ENCODE measurements around the gene ELAVL1.
"Not testable (repeated sequence)": the region's sequence is repeated elsewhere in the genome, so short reads cannot be mapped to it uniquely, and the experiment has no call there.

Gene ELAVL1

DNA sequence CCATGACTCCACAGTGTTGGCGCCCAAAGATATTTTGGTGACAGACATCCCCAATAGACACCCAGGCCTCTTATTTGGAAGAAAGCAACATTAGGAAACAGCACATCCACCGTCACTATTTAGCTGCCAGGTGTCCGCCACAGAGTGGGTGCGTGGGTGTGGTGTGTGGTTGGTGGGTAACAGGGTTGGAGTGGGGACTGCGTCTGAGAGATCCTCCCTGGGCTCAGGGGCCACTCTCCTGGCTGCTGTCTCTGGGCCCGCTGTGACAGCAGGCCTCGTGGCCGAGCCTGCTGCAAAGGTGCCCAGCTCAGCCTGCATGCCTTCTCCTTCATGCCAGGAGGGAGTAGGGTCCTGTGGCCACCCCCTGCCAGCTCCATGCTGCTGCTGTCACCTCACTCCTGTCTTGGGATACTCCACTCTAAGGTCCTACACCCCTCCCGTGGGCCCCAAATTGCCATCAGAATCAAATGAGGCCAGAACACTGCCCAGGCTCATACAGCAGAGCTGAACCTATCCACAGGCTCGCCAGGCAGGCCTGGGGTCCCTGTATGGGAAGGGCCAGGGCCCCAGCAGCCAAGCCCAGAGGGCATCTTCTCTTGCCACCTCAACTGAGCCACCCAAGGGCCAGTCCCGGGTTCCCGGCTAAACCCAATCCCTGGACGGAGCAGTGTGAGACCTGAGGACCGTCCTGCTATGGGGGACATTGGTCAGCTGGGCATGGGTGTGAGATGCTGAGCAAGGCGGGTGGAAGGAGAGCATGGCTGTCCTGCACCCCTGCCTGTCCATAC is 37.2 kb downstream of the ELAVL1 start:
- no peak for DNase-seq

DNA sequence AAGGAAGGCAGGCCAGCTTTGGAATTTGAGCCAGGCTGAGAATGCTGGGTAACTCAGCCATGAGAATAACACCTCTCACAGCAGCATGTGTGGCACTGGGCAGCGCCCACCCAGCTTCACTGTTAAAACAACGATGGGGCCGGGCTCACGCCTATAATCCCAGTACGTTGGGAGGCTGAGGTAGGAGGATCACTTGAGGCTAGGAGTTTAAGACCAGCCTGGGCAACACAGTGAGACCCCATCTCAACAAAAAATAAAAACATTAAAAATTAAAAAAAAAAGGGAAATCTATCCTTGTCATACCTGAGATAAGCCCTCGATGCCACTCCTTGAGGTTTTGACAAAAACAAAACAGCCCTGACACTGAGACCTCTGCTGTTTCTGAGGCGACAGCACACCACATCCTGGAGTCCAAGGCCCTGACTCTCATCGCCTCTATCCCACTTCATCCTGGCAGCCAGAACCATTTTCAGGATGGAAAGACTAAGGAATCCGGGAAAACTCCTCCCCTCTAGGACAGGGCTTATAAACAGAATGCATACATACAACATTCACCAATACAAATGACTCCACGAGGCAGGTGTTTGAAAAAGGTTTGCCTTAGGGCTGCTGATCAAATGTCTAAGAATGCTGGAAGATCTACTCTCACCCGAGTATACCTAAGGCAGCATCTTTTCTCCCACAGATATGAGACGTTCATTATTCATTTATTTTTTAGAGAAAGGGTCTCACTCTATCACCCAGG is 39.3 kb downstream of the ELAVL1 start:
- DNase-seq: no peak

DNA sequence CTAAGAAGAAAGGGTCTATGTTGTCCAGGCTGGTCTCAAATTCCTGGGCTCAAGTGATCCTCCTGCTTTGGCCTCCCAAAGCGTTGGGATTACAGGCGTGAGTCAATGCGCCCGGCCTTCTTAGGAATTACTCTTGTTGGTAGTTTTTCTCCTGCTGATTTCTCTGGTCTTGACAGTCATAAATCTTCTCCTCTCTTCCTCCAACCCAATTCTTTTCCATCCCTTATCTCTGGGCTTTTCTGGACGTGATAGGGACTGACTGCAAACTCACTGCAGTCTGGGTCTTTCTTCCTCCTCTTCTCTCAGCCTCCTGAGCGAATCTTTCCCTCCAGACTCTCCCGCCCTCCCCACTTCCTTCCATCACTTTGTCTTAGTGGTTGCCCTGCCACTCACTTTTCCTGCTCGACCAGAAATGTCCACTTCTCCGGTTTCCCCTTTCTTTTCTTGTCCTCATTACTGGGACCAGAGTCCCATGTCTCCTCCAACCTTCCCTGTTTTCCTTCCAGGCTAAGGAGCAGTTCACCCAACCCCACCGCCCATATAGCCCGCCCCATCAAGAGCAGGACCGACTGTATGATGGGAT is 40.1 kb downstream of the ELAVL1 start:
- no peak for DNase-seq

DNA sequence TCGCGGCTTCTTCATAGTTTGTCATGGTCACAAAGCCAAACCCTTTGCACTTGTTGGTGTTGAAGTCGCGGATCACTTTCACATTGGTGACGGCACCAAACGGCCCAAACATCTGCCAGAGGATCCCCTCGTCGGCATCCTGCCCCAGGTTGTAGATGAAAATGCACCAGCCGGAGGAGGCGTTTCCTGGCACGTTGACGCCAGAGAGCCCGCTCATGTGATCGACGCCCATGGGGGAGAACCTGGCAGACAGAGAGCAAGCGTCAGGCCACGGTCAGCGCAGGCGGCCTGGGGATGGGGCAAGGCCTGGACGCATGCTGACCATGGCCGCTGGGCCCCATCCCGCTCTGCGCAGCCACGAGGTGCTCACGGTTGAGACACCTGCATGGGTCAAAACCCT is 41.9 kb downstream of the ELAVL1 start:
- DNase-seq: no peak

DNA sequence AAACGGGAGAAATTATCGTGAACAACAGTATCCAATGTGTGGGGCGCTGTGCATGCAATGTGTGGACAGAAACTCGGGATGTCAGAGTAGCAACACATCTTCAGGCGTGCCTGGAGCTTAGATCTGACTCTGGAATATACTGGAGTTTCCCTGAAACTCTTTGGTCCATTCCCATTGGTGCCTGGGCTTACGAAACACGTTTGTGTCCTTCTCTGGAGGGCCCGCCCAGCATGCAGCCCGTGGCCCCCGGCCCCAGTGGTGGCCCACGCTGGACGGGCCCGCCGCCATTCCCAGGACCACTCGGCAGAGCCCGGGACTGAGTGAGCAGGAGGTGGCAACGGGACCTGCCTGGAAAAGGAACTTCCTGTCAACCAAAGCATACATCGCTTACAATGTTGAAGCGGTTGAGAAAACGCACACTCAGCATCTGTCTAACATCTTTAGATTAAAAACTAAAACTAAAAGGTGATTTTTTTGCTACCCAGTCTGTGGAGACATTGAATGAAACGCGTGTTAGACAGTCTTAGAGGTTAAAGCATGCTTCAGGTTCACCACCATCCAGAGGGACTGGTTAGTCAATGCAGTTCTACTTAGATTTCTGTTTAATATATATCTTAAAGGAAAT is 42.7 kb downstream of the ELAVL1 start:
- no peak for DNase-seq

DNA sequence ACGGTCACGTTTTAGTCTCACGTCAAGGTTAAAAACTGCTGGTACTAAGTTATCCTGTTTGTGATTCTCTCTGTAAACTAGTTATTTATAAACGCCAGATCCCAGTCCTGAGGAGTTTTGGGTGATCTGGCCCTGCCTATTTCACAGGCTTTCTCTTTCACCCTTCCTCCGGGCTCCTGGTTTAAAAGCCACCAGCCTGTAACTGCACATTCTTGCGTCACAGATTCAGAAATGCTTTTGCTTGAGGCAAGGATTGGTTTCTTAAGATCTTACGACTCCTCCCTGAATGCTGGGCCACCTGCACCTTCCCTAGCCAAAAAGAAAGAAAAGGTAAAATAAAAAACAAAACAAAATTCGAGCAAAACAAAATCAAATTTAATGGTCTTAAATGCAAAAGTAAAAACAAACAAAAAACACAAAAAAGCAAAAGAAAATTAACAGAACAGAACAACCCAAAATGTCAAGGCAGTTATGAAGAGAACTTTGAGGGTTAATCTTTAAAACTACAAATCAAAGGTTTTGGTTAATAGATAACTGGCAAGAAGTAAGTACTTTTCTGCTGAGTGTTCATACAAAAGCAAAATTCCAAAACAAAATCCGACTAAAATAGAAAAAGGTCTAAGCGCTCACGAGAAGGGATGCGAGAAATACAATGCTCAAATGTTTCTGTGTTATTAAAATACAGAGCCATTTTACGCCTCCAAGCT is 43.4 kb downstream of the ELAVL1 start:
- DNase-seq: no peak

DNA sequence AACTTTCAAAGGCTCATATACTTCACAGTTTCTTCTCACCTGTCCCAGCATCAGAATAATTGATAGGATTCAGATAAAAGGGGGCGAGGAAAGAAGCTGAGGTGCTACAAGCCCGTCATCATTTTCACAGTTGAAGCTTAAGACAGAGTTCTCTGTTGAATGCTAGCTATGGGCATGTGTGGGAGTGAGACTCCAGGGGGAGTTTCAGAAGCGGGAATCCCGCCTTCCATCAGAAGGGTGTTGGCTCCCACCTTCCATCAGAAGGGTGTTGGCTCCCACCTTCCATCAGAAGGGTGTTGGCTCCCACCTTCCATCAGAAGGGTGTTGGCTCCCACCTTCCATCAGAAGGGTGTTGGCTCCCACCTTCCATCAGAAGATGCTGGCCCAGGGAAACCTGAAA is 44.4 kb downstream of the ELAVL1 start:
- DNase-seq: not testable (repeated sequence)

DNA sequence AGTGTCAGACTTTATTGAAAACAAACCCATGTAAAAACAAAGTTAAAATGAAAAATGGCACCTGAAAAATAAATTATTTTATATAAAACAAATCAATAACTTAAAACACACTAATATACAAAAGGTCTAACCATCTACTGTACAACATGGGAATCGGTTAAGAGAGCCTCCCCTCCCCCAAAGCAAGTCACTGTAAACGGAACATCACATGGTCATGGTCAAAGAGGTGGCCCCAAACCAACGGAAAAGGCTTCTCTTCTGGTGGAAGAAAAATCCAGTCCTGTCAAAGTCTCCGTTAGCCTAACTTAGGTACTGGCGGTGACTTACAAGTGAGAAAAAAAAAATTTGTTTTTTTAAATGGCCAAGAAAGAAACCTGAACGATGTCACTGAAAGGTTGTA is 46.2 kb downstream of the ELAVL1 start:
- DNase-seq: no peak

DNA sequence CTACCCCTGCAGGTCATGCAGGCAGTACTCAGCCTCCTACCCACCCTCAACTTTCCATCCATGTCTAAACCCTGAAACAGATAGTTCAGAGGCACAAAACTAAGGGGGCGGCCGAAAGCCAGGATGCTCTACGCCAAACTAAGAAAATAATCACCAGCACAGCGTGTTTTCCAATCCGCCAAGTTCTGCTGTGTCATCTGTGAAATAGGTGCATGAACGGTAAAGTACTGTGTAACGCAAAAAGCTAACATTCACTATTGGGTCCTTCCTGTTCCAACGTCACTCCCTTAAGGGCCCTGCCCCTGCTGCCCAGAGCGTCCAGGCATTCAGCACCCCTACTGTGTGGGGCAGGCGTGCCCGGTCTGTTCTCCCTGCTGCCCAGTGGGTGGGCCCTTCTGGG is 49.7 kb downstream of the ELAVL1 start:
- DNase-seq: no peak

DNA sequence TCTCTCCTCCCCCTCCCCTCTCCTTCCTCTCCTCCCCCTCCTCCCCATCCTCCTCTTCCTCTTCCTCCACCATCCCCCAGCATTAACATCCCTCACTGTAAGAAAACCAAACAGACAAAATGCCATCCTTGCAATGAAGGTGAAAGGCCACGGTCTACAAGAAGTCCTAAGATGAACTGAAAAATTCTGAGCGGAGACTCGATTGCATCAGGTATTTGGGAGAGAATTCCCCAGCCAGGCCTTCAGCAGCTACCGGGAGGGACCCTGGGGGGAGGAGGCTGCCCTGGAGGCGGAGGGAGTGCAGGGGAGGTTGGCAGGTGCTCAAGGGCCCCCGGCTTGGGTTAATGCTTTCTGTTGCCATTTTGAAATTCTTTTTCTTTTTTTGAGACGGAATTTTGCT is 51.9 kb downstream of the ELAVL1 start:
- no peak for DNase-seq

DNA sequence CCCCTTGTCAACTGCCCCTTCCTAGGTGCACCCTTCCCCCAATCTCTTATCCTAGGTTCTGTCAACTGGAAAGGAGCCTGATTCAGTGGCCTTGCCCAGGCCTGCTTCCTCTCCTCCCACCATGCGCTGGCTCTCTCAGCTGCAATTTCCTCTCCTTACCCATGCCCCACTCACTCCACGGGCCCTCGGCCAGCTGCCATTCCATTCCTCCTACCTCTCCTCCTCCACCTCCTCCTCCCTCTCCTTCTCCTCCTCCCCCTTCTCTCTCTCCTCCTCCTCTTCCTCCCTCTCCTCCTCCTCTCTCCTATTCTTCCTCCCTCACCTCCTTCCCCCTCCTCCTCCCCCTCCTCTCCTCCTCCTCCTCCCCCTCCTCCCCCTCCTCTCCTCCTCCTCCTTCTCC is 52.4 kb downstream of the ELAVL1 start:
- no peak for DNase-seq

DNA sequence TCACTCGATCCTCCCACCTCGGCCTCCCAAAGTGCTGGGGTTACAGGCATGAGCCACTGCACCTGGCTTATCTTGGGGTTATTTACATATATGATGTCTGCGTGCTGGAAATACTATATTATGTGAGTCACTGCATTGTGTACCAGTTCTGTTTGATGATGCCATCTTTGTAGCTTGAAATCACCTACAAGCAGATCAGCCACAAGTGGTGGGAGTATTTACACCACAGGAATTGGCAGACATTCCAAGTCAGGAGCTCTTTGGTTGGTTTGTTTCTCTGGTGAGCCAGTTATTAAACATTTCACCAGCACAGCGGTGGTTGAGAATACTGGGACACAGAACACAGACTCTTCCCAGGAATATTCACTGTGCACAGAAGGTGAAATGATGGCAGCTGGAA is 57.5 kb downstream of the ELAVL1 start:
- DNase-seq: no peak

DNA sequence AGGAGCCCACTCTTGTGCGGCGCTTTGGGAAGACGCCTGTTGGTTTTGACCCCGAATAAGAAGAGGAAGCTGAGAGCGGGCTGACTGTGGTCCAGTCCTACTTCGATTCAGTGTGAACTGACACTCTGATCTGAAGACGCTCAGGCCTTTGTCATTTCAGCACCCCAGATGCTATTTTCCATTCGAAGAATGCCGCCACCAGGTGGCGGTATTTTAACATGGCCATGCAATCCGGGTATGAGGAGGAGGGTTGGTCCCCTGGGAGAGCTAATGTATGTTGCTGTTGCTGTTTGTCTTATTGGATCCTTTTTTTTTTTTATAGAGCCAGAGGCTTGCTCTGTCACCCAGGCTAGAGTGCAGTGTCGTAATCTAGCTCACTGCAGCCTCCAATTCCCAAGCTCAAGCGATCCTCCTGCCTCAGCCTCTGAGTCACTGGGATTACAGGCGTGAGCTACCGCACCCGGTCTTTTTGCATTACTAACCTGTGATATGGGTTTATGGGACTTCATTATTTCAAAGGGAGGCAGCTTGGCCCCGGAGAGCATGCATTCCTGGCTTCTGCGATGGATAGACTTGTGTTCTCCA is 61.2 kb downstream of the ELAVL1 start:
- peak; percentile 81 for DNase-seq

DNA sequence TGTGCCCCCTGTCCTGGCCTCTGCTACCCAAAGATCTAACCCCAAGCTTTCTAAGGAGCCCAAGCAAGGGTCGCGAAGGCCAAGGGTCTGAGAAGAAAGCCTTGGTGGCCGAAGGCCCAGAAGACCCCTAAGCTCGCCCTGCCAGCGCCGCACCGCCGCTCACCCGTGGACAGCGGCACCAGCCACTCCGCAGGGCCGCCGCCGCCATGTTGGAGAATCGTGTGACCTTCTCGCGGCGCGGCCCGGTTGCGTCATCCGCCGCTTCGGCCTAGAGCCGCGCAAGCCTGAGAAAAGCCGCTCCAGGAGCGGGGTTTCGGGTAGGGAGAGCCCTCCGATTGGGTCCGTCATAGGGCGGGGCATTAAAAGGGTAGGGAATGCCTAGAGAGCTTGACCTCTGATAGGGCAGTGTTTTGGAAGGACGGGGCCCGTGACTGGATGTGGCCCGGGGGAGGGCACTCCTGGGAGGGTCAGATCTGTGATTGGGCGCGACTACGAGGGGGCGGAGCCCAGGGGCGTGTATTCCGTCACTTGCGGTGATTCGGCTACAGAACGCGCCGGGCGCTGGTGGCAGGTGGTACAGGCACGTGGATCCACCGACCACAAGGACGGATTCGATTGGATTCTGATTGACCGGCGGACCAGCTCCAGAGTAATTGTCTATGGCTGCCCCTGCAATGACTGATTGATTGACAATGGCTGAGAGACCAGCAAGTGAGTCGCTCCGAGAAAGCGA is 61.8 kb downstream of the ELAVL1 start, which contains the start of gene TIMM44:
TSS of gene TIMM44 (minus strand) at position 223 of the 733 bp plus-strand sequence. CDS start at position 208, 15 bp downstream.
- peak; percentile 99 for DNase-seq

DNA sequence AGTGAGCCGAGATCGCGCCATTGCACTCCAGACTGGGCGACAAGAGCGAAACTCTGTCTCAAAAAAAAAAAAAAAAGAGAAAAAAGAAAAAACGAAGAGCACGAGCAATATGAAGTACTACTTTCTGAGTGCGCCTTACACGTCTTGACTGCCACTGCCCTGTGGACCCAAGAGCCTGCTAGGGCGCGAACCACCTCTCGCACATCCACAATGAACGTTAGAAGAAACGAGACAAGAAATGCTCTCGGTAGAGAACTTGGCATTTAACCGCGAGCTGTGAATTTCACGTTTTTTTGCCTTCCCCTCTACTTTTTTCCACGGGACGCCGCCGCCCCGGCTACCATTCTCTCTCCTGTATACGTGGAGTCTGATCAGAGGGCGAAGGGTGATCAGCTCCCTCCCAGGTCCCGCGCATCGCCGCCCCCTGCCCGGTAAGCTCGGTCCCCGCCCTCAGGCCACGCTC is 62.4 kb downstream of the ELAVL1 start:
- DNase-seq: no peak

DNA sequence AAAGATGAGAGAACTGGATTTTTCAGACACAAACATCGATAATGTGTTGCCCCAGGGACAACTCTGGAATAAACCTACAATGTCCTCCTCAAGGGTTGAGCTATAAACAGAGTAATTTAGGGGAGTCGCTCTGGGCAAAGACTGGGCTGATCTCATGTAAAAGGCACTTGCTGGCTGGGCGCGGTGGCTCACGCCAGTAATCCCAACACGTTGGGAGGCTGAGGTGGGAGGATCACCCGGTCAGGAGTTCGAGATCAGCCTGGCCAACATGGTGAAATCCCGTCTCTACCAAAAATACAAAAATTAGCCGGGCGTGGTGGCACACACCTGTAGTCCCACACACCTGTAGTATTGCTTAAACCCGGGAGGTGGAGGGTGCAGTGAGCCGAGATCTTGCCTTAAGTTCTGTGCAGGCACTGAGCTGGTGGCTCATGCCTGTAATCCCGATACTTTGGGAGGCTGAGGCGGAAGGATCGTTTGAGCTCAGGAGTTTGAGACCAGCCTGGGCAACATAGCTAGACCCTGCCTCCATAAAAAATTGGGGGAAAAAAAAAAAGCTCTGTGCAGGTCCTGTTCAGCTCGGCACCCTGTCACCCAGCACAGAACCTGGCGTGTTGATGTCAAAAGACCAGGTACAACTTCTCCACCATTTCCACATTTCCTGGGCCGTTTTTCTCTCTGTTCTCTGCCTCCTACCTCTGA is 63.4 kb downstream of the ELAVL1 start:
- DNase-seq: no peak

DNA sequence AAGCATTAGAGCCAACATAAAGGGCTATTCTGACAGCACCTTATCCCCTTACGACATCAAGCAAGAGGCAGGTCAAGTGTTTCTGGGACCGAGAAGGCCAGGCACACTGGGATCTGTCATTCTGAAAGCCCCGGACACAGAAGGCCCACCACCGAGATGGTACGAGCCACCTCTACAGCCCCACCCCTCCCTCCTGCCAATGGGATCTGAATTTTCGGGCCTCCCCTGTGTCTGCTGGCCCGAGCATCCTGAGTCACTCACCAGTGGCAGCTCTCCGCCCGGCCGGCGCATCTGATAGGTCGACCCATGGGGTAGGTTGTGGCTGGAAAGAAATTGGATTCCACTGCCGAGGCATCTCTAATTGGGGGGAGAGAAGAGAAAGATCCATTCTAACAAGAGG is 64.6 kb downstream of the ELAVL1 start:
- no peak for DNase-seq

DNA sequence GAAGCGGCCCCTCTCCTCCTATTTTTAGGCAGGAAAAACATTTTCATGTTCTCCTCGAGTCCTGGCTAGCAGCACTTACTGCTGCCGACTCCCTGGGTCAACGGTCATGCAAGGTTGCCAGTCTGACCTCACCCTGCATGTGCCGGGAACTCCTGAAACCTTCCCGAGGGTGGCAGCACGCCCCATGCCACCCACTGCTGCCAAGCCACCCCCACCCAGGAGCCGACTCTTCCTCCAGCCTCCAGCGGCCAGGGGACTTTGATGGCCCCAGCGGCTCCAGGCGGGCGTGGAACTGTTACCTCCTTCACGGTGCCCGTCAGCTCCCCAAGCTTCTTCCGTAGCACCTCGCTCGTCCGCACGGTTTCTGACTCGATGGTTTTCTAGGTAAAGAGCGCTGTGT is 70.7 kb downstream of the ELAVL1 start:
- no peak for DNase-seq

DNA sequence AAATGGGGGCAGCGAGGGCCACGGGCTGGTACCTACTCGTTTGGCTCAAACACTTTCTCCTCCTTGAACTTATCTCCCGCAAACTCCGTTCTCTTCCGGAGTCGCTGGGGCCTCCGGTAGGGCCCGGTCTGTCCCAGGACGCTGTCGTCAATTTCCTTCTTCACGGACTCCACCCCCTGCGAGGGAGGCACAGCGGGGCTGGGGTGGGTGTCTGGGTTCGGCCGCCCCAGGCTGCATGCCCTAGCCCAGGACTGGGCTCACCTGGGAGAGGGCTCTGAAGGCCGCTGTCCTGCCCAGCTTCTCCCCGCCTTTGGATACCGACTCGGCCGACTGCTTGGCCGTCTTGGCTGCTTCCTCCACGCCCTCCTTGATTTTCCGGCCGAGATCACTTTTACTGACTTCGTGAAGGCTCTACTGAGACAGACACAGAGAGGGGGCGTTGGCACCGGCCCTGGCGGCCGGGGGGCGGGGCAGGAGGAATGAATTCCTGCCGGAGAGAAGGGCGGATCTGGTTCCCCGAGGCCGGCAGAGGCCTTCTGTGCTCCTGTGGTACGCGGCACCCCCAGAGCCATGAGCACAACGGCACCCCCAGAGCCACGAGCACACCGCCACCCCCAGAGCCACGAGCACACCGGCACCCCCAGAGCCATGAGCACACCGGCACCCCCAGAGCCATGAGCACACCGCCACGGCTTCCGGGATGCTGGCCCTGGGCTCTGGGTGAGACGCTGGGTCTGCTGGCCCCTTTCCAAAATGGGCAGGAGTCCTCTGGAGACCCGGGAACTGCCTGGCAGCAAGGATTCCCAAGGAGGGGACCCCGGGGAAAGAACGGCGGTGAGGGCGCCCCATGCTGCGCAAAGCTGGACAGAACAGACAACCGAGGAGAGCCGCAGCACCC is 71.4 kb downstream of the ELAVL1 start:
- DNase-seq: no peak

DNA sequence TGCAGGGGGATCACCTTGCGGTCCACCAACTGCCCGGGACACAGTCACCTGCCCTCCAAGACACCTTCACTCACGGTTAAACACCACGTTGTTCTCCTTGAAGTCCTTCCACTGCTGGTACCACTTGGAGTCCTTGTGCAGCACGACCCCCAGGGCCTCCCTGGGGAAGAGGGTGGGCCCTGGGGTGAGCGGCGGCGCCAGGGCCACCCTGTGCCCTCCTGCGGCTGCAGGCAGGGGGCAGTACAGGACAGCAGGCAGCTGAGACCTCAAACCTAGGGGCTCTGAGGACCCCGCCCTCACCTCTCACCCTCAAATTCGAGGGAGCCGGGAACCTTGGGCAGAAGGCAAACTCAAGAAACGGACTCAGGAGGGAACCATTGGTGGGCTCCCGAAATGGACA is 72.0 kb downstream of the ELAVL1 start:
- DNase-seq: no peak

All from CD4-positive, alpha-beta T cell treated with Interleukin-4 for 4 hours (primary cell).